HepG2 (cell line): ENCODE measurements around the gene NT5DC2. TPM values are rescaled to one million over a fixed set of nuclear protein-coding genes. Genes with fewer than 3 reads are reported as not detected.
A peak's percentile ranks its signal among the peaks of the same experiment; 100 is the strongest.

Experiments
- ATAC-seq: fragments of 200-7000 bp; cut with Tn5 transposase; 3 replicates; pipeline ENCODE4 v1.9.1; 2020; ENCODE audit warnings: mild to moderate bottlenecking, moderate library complexity
- BruUV-seq: library from RNA; stranded (reverse); fragments of 400-500 nt; replicated peaks from 2 replicates; lab custom pipeline; 2021; lab: Mats Ljungman, UMichigan
- CTCF ChIA-PET: fragments of 300-600 bp; formaldehyde crosslinking; extraction: SDS; loops from one replicate; lab custom pipeline; 2021; ENCODE audit warnings: low total read pairs, inconsistent platforms, low intra/inter-chr PET ratio; lab: Yijun Ruan, JAX
- POLR2A ChIA-PET: fragments of 350-600 bp; sonication (Branson Sonifier 250); formaldehyde crosslinking; loops from one replicate; lab custom pipeline; 2020; ENCODE audit warnings: antibody characterized with exemption, inconsistent platforms; lab: Yijun Ruan, JAX
- DNase-seq: peaks from one replicate; pipeline ENCODE4 v3.0.0-alpha.2; 2015; ENCODE audit warnings: low spot score
- FAIRE-seq: peaks from 3 replicates; lab custom pipeline; 2011; peaks lifted over from hg19 to GRCh38; lab: Jason Lieb, UNC
- H2AFZ ChIP-seq: one replicate; pipeline ENCODE4 v1.6.1; 2011; ENCODE audit warnings: low read length, inconsistent platforms
- H3K27ac ChIP-seq: fragments of 300-600 bp; 3 replicates; pipeline ENCODE4 v1.8.0; 2011; ENCODE audit warnings: mixed run types, mild to moderate bottlenecking, mixed read lengths, low read length, inconsistent platforms; ENCODE audit not compliant: insufficient read depth; ENCODE audit errors: extremely low read length
- H3K27me3 ChIP-seq, 2 experiments: fragments of 200-600 bp in 1 of 2; 2 replicates in 1 of 2; 3 replicates in 1 of 2; pipeline versions ENCODE4 v1.6.0 to v1.8.0; 2011; ENCODE audit warnings: low read length in 2 of 2, mild to moderate bottlenecking in 2 of 2, moderate library complexity in 2 of 2, inconsistent platforms in 1 of 2; ENCODE audit not compliant: insufficient read depth in 2 of 2, control insufficient read depth in 1 of 2
- H3K36me3 ChIP-seq, 2 experiments: fragments of 200-600 bp in 1 of 2; replicated peaks in 1 of 2; 2 replicates in 1 of 2; 3 replicates in 1 of 2; pipeline versions ENCODE4 v1.5.1 to v1.8.0; 2011; ENCODE audit warnings: low read length in 2 of 2, inconsistent platforms in 1 of 2; ENCODE audit not compliant: insufficient read depth in 2 of 2, control insufficient read depth in 1 of 2
- H3K4me1 ChIP-seq: 2 replicates; pipeline ENCODE4 v1.5.1; 2012; ENCODE audit warnings: low read length, inconsistent platforms; ENCODE audit not compliant: insufficient read depth
- H3K4me2 ChIP-seq: 2 replicates; pipeline ENCODE4 v1.6.0; 2011; ENCODE audit warnings: low read depth, low read length, inconsistent platforms
- H3K4me3 ChIP-seq, 3 experiments: fragments of 200-600 bp in 1 of 3; sonication (generic), shearing (Covaris generic) in 1 of 3; replicated peaks in 1 of 3; 2 replicates each; pipeline ENCODE4 v1.5.1; 2011 to 2016; ENCODE audit warnings: low read length in 3 of 3, inconsistent platforms in 2 of 3, low read depth in 2 of 3, mild to moderate bottlenecking in 2 of 3, control low read depth in 1 of 3, mixed read lengths in 1 of 3; ENCODE audit not compliant: insufficient read depth in 1 of 3
- H3K79me2 ChIP-seq: one replicate; pipeline ENCODE4 v1.6.1; 2011; ENCODE audit warnings: low read length, inconsistent platforms; ENCODE audit not compliant: insufficient read depth
- H3K9ac ChIP-seq: 2 replicates; pipeline ENCODE4 v1.6.0; 2011; ENCODE audit warnings: mild to moderate bottlenecking, low read depth, low read length, inconsistent platforms; ENCODE audit not compliant: insufficient read depth
- H3K9me3 ChIP-seq: 2 replicates; pipeline ENCODE4 v1.5.1; 2012; ENCODE audit warnings: mild to moderate bottlenecking, low read length
- H4K20me1 ChIP-seq: 2 replicates; pipeline ENCODE4 v1.6.0; 2011; ENCODE audit warnings: inconsistent platforms, mild to moderate bottlenecking, low read length, moderate library complexity; ENCODE audit not compliant: insufficient read depth
- CBX5 ChIP-seq: sonication (generic); formaldehyde crosslinking; IDR thresholded peaks from 2 replicates; pipeline ENCODE4 v1.4.0; 2020; ENCODE audit warnings: missing genetic modification reagents, borderline replicate concordance
- GPN1 ChIP-seq: sonication (generic); formaldehyde crosslinking; IDR thresholded peaks from 2 replicates; pipeline ENCODE4 v1.5.1; 2020; ENCODE audit warnings: missing genetic modification reagents, borderline replicate concordance
- HOXA7 ChIP-seq: sonication (generic); formaldehyde crosslinking; IDR thresholded peaks from 2 replicates; pipeline ENCODE4 v1.8.1; 2022; ENCODE audit warnings: mild to moderate bottlenecking, missing genetic modification reagents, moderate library complexity
- ZC3H13 ChIP-seq: sonication (generic); formaldehyde crosslinking; IDR thresholded peaks from 2 replicates; pipeline ENCODE4 v1.8.1; 2023; ENCODE audit warnings: mild to moderate bottlenecking, missing genetic modification reagents, moderate library complexity
- ZNF101 ChIP-seq: sonication (generic); formaldehyde crosslinking; IDR thresholded peaks from 2 replicates; pipeline ENCODE4 v1.4.0; 2020; ENCODE audit warnings: mild to moderate bottlenecking, low read depth, missing genetic modification reagents, borderline replicate concordance
- ZNF337 ChIP-seq: sonication (generic); formaldehyde crosslinking; IDR thresholded peaks from 2 replicates; pipeline ENCODE4 v1.5.1; 2020; ENCODE audit warnings: missing genetic modification reagents, low read depth, mild to moderate bottlenecking, borderline replicate concordance
- ZNF577 ChIP-seq: sonication (generic); formaldehyde crosslinking; IDR thresholded peaks from 2 replicates; pipeline ENCODE4 v1.4.0; 2020; ENCODE audit warnings: mild to moderate bottlenecking, low read depth, missing genetic modification reagents, borderline replicate concordance
- ZNF670 ChIP-seq: sonication (generic); formaldehyde crosslinking; IDR thresholded peaks from 2 replicates; pipeline ENCODE4 v1.8.0; 2022; ENCODE audit warnings: mild to moderate bottlenecking, missing genetic modification reagents, borderline replicate concordance
- WGBS: methylation state at CpG from one replicate; pipeline ENCODE4 v1.1.6; 2017; ENCODE audit warnings: low lambda C conversion rate; 5-methylcytosine and 5-hydroxymethylcytosine counted together
- in situ Hi-C: cut with HindIII; loops from 2 replicates; pipeline ENCODE4 v1.10.0; 2017; ENCODE audit warnings: low pct_unique_long_range_greater_than_20kb; ENCODE audit not compliant: extremely low pct_ligation_motif_present
- intact Hi-C: fragments of 100-400 bp; cut with micrococcal nuclease; formaldehyde crosslinking; loops from one replicate; pipeline ENCODE4 v1.10.0; 2022; ENCODE audit not compliant: unreplicated experiment
- polyA plus RNA-seq, 8 experiments: library from polyadenylated mRNA; depleted of rRNA in 3 of 8; stranded (reverse) in 7 of 8; unstranded in 1 of 8; fragments of >200 nt; fragmentation: Illumina TruSeq in 4 of 8; extraction: Trizol in 4 of 8; gene quantifications; 2 replicates each; pipeline versions ENCODE4 v1.2.1 to v1.2.3, GENCODE V29; 2011 to 2016; ENCODE audit warnings: low read depth in 4 of 8, missing spikeins in 1 of 8, mixed read lengths in 1 of 8; ENCODE audit not compliant: insufficient read depth in 1 of 8
- total RNA-seq, 5 experiments: library from RNA; depleted of rRNA; stranded (reverse); fragments of >200 nt; fragmentation: Illumina TruSeq; extraction: Trizol; gene quantifications; 2 replicates each; pipeline ENCODE4 v1.2.3, GENCODE V29; 2016; ENCODE audit warnings: low read depth in 1 of 5
- TF ChIP-seq, protein P1 (sequence below), 2 experiments: sonication (generic) in 1 of 2; formaldehyde crosslinking in 1 of 2; IDR thresholded peaks; 2 replicates each; pipeline versions ENCODE4 v1.4.0 to v1.6.1; 2016 to 2020; ENCODE audit warnings: borderline replicate concordance in 1 of 2, low read depth in 1 of 2, mild to moderate bottlenecking in 1 of 2, missing genetic modification reagents in 1 of 2
- TF ChIP-seq, protein P2 (sequence below): IDR thresholded peaks from 2 replicates; pipeline ENCODE4 v1.6.1; 2016; ENCODE audit warnings: missing biosample characterization, missing genetic modification reagents, low read depth
- TF ChIP-seq, protein P3 (sequence below): sonication (generic); formaldehyde crosslinking; IDR thresholded peaks from 2 replicates; pipeline ENCODE4 v1.4.0; 2020; ENCODE audit warnings: missing genetic modification reagents, borderline replicate concordance
- TF ChIP-seq, protein P4 (sequence below): IDR thresholded peaks from 2 replicates; pipeline ENCODE4 v1.6.1; 2012; ENCODE audit warnings: inconsistent platforms

The NT5DC2 gene
- total and polyA plus RNA-seq, 2 of the 13 experiments (the other 11 are each of a cell fraction or from before 2014, with no cell fraction given) = 131 to 240 TPM

DNA sequence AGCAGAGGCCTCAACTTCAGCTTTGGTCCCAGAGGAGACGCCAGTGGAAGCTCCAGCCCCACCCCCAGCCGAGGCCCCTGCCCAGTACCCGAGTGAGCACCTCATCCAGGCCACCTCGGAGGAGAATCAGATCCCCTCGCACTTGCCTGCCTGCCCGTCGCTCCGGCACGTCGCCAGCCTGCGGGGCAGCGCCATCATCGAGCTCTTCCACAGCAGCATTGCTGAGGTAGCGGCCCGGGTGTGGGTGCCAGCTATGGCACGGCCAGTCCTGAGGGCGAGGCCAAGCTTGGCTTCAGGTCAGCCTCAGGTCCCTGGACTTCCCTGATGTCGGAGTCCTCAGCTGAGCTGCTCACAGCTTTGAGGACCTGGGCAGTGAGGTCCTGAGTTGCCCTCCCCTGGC lies 44.2 kb downstream of the NT5DC2 start:
- no peak for ATAC-seq
- H3K36me3 ChIP-seq = peaks cover 18 to 41% of the 10 kb centered on the region in 2 experiments

DNA sequence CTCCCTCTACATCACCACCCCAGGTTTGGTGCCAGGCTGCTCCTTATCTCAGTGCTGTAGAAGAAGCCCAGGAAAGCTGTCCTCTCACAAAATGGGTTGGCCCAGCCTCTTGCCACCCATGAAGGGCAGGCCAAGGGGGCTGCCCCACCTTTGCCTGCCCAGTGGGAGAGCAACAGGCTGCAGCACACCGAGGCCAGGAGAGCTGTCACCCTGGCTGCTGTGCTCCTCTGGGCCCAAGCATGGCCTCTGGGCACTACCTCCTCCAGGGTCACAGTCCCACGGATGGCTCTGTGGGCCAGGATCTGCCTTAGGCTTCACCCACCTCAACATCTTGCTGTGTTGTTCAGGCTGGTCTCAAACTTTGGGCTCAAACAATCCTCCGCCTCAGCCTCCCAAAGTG lies 44.9 kb downstream of the NT5DC2 start:
- Histone ChIP-seq H3K4me1 (peaks cover 4% of the 10 kb centered on the region; the same call in 1 of the 2 replicates), H3K4me2 (no peak overlapping the region), H3K36me3 (peaks cover 18 to 41% of the 10 kb centered on the region in 2 experiments), H3K79me2 (no peaks in the 10 kb centered on the region), H2AFZ (no peak overlapping the region), H3K9ac (no peak overlapping the region), H3K9me3 (no peaks in the 10 kb centered on the region), H3K27ac (no peak overlapping the region), H3K4me3 (no peak overlapping the region), H3K27me3 (no peaks in the 10 kb centered on the region), H4K20me1 (no peaks in the 10 kb centered on the region; the same call in 1 of the 2 replicates)
- no CpG with 5 or more reads among the region's 3 CpGs for WGBS
- no peak for ATAC-seq
- ChIA-PET CTCF (no interaction called here), POLR2A (no interaction called here)
- BruUV-seq = no TSS peak
- no peak for FAIRE-seq
- intact Hi-C loops (no loop called here), in situ Hi-C loops (no loop called here)
- DNase-seq = no peak
- TF ChIP-seq ZNF577 (CRISPR knock-in tag) (no peak), ZNF101 (CRISPR knock-in tag) (no peak), GPN1 (CRISPR knock-in tag) (no peak), ZNF670 (CRISPR knock-in tag) (no peak)
- TF ChIP-seq, protein P1, sequence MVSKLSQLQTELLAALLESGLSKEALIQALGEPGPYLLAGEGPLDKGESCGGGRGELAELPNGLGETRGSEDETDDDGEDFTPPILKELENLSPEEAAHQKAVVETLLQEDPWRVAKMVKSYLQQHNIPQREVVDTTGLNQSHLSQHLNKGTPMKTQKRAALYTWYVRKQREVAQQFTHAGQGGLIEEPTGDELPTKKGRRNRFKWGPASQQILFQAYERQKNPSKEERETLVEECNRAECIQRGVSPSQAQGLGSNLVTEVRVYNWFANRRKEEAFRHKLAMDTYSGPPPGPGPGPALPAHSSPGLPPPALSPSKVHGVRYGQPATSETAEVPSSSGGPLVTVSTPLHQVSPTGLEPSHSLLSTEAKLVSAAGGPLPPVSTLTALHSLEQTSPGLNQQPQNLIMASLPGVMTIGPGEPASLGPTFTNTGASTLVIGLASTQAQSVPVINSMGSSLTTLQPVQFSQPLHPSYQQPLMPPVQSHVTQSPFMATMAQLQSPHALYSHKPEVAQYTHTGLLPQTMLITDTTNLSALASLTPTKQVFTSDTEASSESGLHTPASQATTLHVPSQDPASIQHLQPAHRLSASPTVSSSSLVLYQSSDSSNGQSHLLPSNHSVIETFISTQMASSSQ (IDR thresholded peaks at IDR 0.05; ENCODE audit: low read depth) = no peak
- TF ChIP-seq, protein P1 (CRISPR knock-in tag; IDR thresholded peaks at IDR 0.05; ENCODE audit: borderline replicate concordance) = no peak
- TF ChIP-seq, protein P2, sequence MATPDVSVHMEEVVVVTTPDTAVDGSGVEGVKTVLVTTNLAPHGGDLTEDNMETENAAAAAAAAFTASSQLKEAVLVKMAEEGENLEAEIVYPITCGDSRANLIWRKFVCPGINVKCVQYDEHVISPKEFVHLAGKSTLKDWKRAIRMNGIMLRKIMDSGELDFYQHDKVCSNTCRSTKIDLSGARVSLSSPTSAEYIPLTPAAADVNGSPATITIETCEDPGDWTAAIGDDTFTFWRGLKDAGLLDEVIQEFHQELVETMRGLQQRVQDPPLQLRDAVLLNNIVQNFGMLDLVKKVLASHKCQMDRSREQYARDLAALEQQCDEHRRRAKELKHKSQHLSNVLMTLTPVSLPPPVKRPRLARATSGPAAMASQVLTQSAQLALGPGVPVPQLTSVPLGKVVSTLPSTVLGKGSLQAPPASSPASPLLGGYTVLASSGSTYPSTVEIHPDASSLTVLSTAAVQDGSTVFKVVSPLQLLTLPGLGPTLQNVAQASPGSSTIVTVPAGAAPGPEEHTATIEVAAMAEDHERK (CRISPR knock-in tag) = no peak
- TF ChIP-seq, protein P3, sequence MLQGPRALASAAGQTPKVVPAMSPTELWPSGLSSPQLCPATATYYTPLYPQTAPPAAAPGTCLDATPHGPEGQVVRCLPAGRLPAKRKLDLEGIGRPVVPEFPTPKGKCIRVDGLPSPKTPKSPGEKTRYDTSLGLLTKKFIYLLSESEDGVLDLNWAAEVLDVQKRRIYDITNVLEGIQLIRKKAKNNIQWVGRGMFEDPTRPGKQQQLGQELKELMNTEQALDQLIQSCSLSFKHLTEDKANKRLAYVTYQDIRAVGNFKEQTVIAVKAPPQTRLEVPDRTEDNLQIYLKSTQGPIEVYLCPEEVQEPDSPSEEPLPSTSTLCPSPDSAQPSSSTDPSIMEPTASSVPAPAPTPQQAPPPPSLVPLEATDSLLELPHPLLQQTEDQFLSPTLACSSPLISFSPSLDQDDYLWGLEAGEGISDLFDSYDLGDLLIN (CRISPR knock-in tag) = no peak

More for the DNA sequence above, 44.2 kb downstream of the NT5DC2 start:
- no peak overlapping the region for H3K9ac ChIP-seq
- H2AFZ ChIP-seq = no peak overlapping the region
- H3K9me3 ChIP-seq = no peaks in the 10 kb centered on the region
- WGBS = 94% methylated on average over 6 of the region's 18 CpGs
- H3K4me1 ChIP-seq = no peaks in the 10 kb centered on the region
- no peak overlapping the region for H3K4me3 ChIP-seq
- no peaks in the 10 kb centered on the region for H3K27me3 ChIP-seq
- no peak overlapping the region for H3K4me2 ChIP-seq
- no TSS peak for BruUV-seq
- H4K20me1 ChIP-seq = no peaks in the 10 kb centered on the region; the same call in 1 of the 2 replicates
- ChIA-PET CTCF (no interaction called here), POLR2A (no interaction called here)
- intact Hi-C loops = no loop called here
- DNase-seq = no peak
- H3K27ac ChIP-seq = no peak overlapping the region
- 0 out of 2 replicates have a peak, but pooled peaks have one; percentile 12 for TF ChIP-seq ZC3H13 (CRISPR knock-in tag)
- TF ChIP-seq CBX5 = no peak
- TF ChIP-seq, protein P4, sequence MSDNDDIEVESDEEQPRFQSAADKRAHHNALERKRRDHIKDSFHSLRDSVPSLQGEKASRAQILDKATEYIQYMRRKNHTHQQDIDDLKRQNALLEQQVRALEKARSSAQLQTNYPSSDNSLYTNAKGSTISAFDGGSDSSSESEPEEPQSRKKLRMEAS = no peak
- no peak for TF ChIP-seq ZNF337 (CRISPR knock-in tag)
- TF ChIP-seq HOXA7 = no peak
- TF ChIP-seq, all 625 proteins: peak for 1
- in situ Hi-C loops = no loop called here
- no peak for FAIRE-seq
- no peaks in the 10 kb centered on the region for H3K79me2 ChIP-seq
